ENCODE data around the gene HNRNPK.

DNA sequence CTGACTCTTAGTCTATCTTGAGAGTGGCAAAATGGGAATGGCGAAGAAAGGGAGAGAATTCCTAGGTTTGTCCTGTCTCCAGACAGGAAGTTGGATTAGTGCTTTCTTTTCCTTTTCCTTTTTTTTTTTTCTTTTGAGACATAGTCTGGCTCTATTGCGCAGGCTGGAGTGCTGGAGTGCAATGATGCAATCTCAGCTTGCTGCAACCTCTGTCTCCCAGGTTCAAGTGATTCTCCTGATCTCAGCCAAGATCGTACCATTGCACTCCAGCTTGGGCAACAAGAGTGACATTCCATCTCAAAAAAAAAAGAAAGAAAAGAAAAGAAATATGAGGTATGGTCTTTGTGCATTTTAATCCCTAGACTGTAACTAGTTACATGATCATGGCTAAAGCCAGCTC lies 46.2 kb downstream of the HNRNPK start:
- TF ChIP-seq CTCF (IDR thresholded peaks at IDR 0.05) (no peak), MXI1 (IDR thresholded peaks at IDR 0.05; ENCODE audit: low read depth, low read length) (no peak), POLR2AphosphoS5 (IDR thresholded peaks at IDR 0.05; ENCODE audit: low read depth, low read length) (no peak), RXRA (IDR thresholded peaks at IDR 0.05; ENCODE audit: borderline replicate concordance, low read depth) (no peak), TCF12 (IDR thresholded peaks at IDR 0.05) (no peak), YY1 (IDR thresholded peaks at IDR 0.05; ENCODE audit: low read depth) (no peak), JUND (IDR thresholded peaks at IDR 0.05) (no peak), EP300 (IDR thresholded peaks at IDR 0.05; ENCODE audit: borderline replicate concordance in 1 of 2, low read depth in 1 of 2, low read length in 1 of 2) (no peak), GATA2 (CRISPR knock-in tag; IDR thresholded peaks at IDR 0.05) (no peak)
- TF ChIP-seq, protein P1, sequence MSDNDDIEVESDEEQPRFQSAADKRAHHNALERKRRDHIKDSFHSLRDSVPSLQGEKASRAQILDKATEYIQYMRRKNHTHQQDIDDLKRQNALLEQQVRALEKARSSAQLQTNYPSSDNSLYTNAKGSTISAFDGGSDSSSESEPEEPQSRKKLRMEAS (IDR thresholded peaks at IDR 0.05; ENCODE audit: low read depth), result no peak

Data from SK-N-SH (cell line).